HepG2 (cell line): Measurements from ENCODE around the gene ARHGAP26. TPM values are rescaled to one million over a fixed set of nuclear protein-coding genes. Genes with fewer than 3 reads are reported as not detected.

Experiments used
- ATAC-seq: fragments of 200-7000 bp; cut with Tn5 transposase; 3 replicates; pipeline ENCODE4 v1.9.1; 2020; ENCODE audit warnings: mild to moderate bottlenecking, moderate library complexity
- BruUV-seq: library from RNA; stranded (reverse); fragments of 400-500 nt; replicated peaks from 2 replicates; lab custom pipeline; 2021; lab: Mats Ljungman, UMichigan
- CTCF ChIA-PET: fragments of 300-600 bp; formaldehyde crosslinking; extraction: SDS; loops from one replicate; lab custom pipeline; 2021; ENCODE audit warnings: low total read pairs, inconsistent platforms, low intra/inter-chr PET ratio; lab: Yijun Ruan, JAX
- POLR2A ChIA-PET: fragments of 350-600 bp; sonication (Branson Sonifier 250); formaldehyde crosslinking; loops from one replicate; lab custom pipeline; 2020; ENCODE audit warnings: antibody characterized with exemption, inconsistent platforms; lab: Yijun Ruan, JAX
- DNase-seq: peaks from one replicate; pipeline ENCODE4 v3.0.0-alpha.2; 2015; ENCODE audit warnings: low spot score
- FAIRE-seq: peaks from 3 replicates; lab custom pipeline; 2011; peaks lifted over from hg19 to GRCh38; lab: Jason Lieb, UNC
- H2AFZ ChIP-seq: one replicate; pipeline ENCODE4 v1.6.1; 2011; ENCODE audit warnings: low read length, inconsistent platforms
- H3K27ac ChIP-seq: fragments of 300-600 bp; 3 replicates; pipeline ENCODE4 v1.8.0; 2011; ENCODE audit warnings: mixed run types, mild to moderate bottlenecking, mixed read lengths, low read length, inconsistent platforms; ENCODE audit not compliant: insufficient read depth; ENCODE audit errors: extremely low read length
- H3K27me3 ChIP-seq, 2 experiments: fragments of 200-600 bp in 1 of 2; 2 replicates in 1 of 2; 3 replicates in 1 of 2; pipeline versions ENCODE4 v1.6.0 to v1.8.0; 2011; ENCODE audit warnings: low read length in 2 of 2, mild to moderate bottlenecking in 2 of 2, moderate library complexity in 2 of 2, inconsistent platforms in 1 of 2; ENCODE audit not compliant: insufficient read depth in 2 of 2, control insufficient read depth in 1 of 2
- H3K36me3 ChIP-seq, 2 experiments: fragments of 200-600 bp in 1 of 2; replicated peaks in 1 of 2; 2 replicates in 1 of 2; 3 replicates in 1 of 2; pipeline versions ENCODE4 v1.5.1 to v1.8.0; 2011; ENCODE audit warnings: low read length in 2 of 2, inconsistent platforms in 1 of 2; ENCODE audit not compliant: insufficient read depth in 2 of 2, control insufficient read depth in 1 of 2
- H3K4me1 ChIP-seq: 2 replicates; pipeline ENCODE4 v1.5.1; 2012; ENCODE audit warnings: low read length, inconsistent platforms; ENCODE audit not compliant: insufficient read depth
- H3K4me2 ChIP-seq: 2 replicates; pipeline ENCODE4 v1.6.0; 2011; ENCODE audit warnings: low read depth, low read length, inconsistent platforms
- H3K4me3 ChIP-seq, 3 experiments: fragments of 200-600 bp in 1 of 3; sonication (generic), shearing (Covaris generic) in 1 of 3; replicated peaks in 1 of 3; 2 replicates each; pipeline ENCODE4 v1.5.1; 2011 to 2016; ENCODE audit warnings: low read length in 3 of 3, inconsistent platforms in 2 of 3, low read depth in 2 of 3, mild to moderate bottlenecking in 2 of 3, control low read depth in 1 of 3, mixed read lengths in 1 of 3; ENCODE audit not compliant: insufficient read depth in 1 of 3
- H3K79me2 ChIP-seq: one replicate; pipeline ENCODE4 v1.6.1; 2011; ENCODE audit warnings: low read length, inconsistent platforms; ENCODE audit not compliant: insufficient read depth
- H3K9ac ChIP-seq: 2 replicates; pipeline ENCODE4 v1.6.0; 2011; ENCODE audit warnings: mild to moderate bottlenecking, low read depth, low read length, inconsistent platforms; ENCODE audit not compliant: insufficient read depth
- H3K9me3 ChIP-seq: 2 replicates; pipeline ENCODE4 v1.5.1; 2012; ENCODE audit warnings: mild to moderate bottlenecking, low read length
- H4K20me1 ChIP-seq: 2 replicates; pipeline ENCODE4 v1.6.0; 2011; ENCODE audit warnings: inconsistent platforms, mild to moderate bottlenecking, low read length, moderate library complexity; ENCODE audit not compliant: insufficient read depth
- AHDC1 ChIP-seq: sonication (generic); formaldehyde crosslinking; IDR thresholded peaks from 2 replicates; pipeline ENCODE4 v1.5.1; 2020; ENCODE audit warnings: mild to moderate bottlenecking, missing genetic modification reagents, borderline replicate concordance
- HDAC6 ChIP-seq: fragments of 200-600 bp; sonication (generic); IDR thresholded peaks from 2 replicates; pipeline ENCODE4 v1.7.0; 2017; ENCODE audit warnings: mild to moderate bottlenecking, antibody characterized with exemption, low read length, low read depth
- HIC2 ChIP-seq: sonication (generic); formaldehyde crosslinking; IDR thresholded peaks from 2 replicates; pipeline ENCODE4 v1.9.0; 2022; ENCODE audit warnings: low read depth, missing genetic modification reagents
- KDM4B ChIP-seq: sonication (generic); formaldehyde crosslinking; IDR thresholded peaks from 2 replicates; pipeline ENCODE4 v1.4.0; 2020; ENCODE audit warnings: missing genetic modification reagents
- KLF9 ChIP-seq: IDR thresholded peaks from 2 replicates; pipeline ENCODE4 v1.6.1; 2016; ENCODE audit warnings: low read depth
- POGZ ChIP-seq: sonication (generic); formaldehyde crosslinking; IDR thresholded peaks from 2 replicates; pipeline ENCODE4 v1.4.0; 2020; ENCODE audit warnings: mild to moderate bottlenecking, missing genetic modification reagents
- SIX1 ChIP-seq: sonication (generic); formaldehyde crosslinking; IDR thresholded peaks from 2 replicates; pipeline ENCODE4 v1.4.0; 2020; ENCODE audit warnings: missing genetic modification reagents, borderline replicate concordance
- ZNF34 ChIP-seq: sonication (generic); formaldehyde crosslinking; IDR thresholded peaks from 2 replicates; pipeline ENCODE4 v1.4.0; 2020; ENCODE audit warnings: mild to moderate bottlenecking, missing genetic modification reagents, borderline replicate concordance
- ZNF496 ChIP-seq: sonication (generic); formaldehyde crosslinking; IDR thresholded peaks from 2 replicates; pipeline ENCODE4 v1.8.1; 2023; ENCODE audit warnings: mild to moderate bottlenecking, moderate library complexity, missing genetic modification reagents; ENCODE audit not compliant: insufficient replicate concordance
- ZNF512B ChIP-seq: sonication (generic); formaldehyde crosslinking; IDR thresholded peaks from 2 replicates; pipeline ENCODE4 v1.5.1; 2020; ENCODE audit warnings: missing genetic modification reagents, mild to moderate bottlenecking, borderline replicate concordance
- ZNF549 ChIP-seq: sonication (generic); formaldehyde crosslinking; IDR thresholded peaks from 2 replicates; pipeline ENCODE4 v1.5.0; 2020; ENCODE audit warnings: missing genetic modification reagents
- ZNF614 ChIP-seq: IDR thresholded peaks from 2 replicates; pipeline ENCODE4 v1.6.1; 2018; ENCODE audit warnings: missing biosample characterization, missing genetic modification reagents, inconsistent platforms, borderline replicate concordance
- ZNF879 ChIP-seq: sonication (generic); formaldehyde crosslinking; IDR thresholded peaks from 2 replicates; pipeline ENCODE4 v1.8.1; 2023; ENCODE audit warnings: missing genetic modification reagents
- WGBS: methylation state at CpG from one replicate; pipeline ENCODE4 v1.1.6; 2017; ENCODE audit warnings: low lambda C conversion rate; 5-methylcytosine and 5-hydroxymethylcytosine counted together
- in situ Hi-C: cut with HindIII; loops from 2 replicates; pipeline ENCODE4 v1.10.0; 2017; ENCODE audit warnings: low pct_unique_long_range_greater_than_20kb; ENCODE audit not compliant: extremely low pct_ligation_motif_present
- intact Hi-C: fragments of 100-400 bp; cut with micrococcal nuclease; formaldehyde crosslinking; loops from one replicate; pipeline ENCODE4 v1.10.0; 2022; ENCODE audit not compliant: unreplicated experiment
- polyA plus RNA-seq, 8 experiments: library from polyadenylated mRNA; depleted of rRNA in 3 of 8; stranded (reverse) in 7 of 8; unstranded in 1 of 8; fragments of >200 nt; fragmentation: Illumina TruSeq in 4 of 8; extraction: Trizol in 4 of 8; gene quantifications; 2 replicates each; pipeline versions ENCODE4 v1.2.1 to v1.2.3, GENCODE V29; 2011 to 2016; ENCODE audit warnings: low read depth in 4 of 8, missing spikeins in 1 of 8, mixed read lengths in 1 of 8; ENCODE audit not compliant: insufficient read depth in 1 of 8
- total RNA-seq, 5 experiments: library from RNA; depleted of rRNA; stranded (reverse); fragments of >200 nt; fragmentation: Illumina TruSeq; extraction: Trizol; gene quantifications; 2 replicates each; pipeline ENCODE4 v1.2.3, GENCODE V29; 2016; ENCODE audit warnings: low read depth in 1 of 5

ARHGAP26 gene
- total and polyA plus RNA-seq, 2 of the 13 experiments (the other 11 are each of a cell fraction or from before 2014, with no cell fraction given), result 9.6 to 18.2 TPM

GRCh38 chr5:143057580-143057999 lies 287.4 kb downstream of the ARHGAP26 start (continued):
- no peak for TF ChIP-seq ZNF512B
- no peak for TF ChIP-seq HIC2
- no peak for TF ChIP-seq POGZ (CRISPR knock-in tag)
- no peak for TF ChIP-seq KLF9

- 100% methylated on average over 1 of the region's 1 CpG for WGBS
- FAIRE-seq, result no peak
These were observed 289.2 kb downstream of the ARHGAP26 start for GRCh38 chr5:143059355-143059754.

More at GRCh38 chr5:143059355-143059754, 289.2 kb downstream of the ARHGAP26 start:
- no peak overlapping the region for H3K9ac ChIP-seq
- BruUV-seq, result no TSS peak
- POLR2A ChIA-PET, result no interaction called here
- H4K20me1 ChIP-seq, result no peaks in the 10 kb centered on the region
- no peak for ATAC-seq
- intact Hi-C loops, result no loop called here
- H3K4me3 ChIP-seq, result no peak overlapping the region
- CTCF ChIA-PET, result no interaction called here
- no peaks in the 10 kb centered on the region for H3K79me2 ChIP-seq
- no peak overlapping the region for H3K4me2 ChIP-seq
- peaks cover 5 to 19% of the 10 kb centered on the region in 2 experiments; a peak in 4 of 5 replicates for H3K36me3 ChIP-seq
- in situ Hi-C loops, result no loop called here
- H3K4me1 ChIP-seq, result no peaks in the 10 kb centered on the region
- H2AFZ ChIP-seq, result no peak overlapping the region
- no peaks in the 10 kb centered on the region for H3K27me3 ChIP-seq
- no peak overlapping the region for H3K27ac ChIP-seq
- TF ChIP-seq ZNF549 (CRISPR knock-in tag) (no peak), AHDC1 (no peak), HDAC6 (no peak), SIX1 (CRISPR knock-in tag) (no peak), ZNF34 (CRISPR knock-in tag) (no peak), ZNF496 (CRISPR knock-in tag) (no peak), ZNF879 (no peak), KDM4B (CRISPR knock-in tag) (no peak), ZNF614 (CRISPR knock-in tag) (no peak)
- TF ChIP-seq, all 625 proteins: peak for 0
- no peak for DNase-seq
- H3K9me3 ChIP-seq, result no peaks in the 10 kb centered on the region
